HG02885 (cell line): ENCODE data around the gene PRKCZ.

Source experiments
- ATAC-seq: cut with Tn5 transposase; IDR thresholded peaks from one replicate; pipeline ENCODE4 v1.9.1; 2021; ENCODE audit warnings: mild to moderate bottlenecking; ENCODE audit not compliant: unreplicated experiment, poor library complexity

PRKCZ gene

DNA sequence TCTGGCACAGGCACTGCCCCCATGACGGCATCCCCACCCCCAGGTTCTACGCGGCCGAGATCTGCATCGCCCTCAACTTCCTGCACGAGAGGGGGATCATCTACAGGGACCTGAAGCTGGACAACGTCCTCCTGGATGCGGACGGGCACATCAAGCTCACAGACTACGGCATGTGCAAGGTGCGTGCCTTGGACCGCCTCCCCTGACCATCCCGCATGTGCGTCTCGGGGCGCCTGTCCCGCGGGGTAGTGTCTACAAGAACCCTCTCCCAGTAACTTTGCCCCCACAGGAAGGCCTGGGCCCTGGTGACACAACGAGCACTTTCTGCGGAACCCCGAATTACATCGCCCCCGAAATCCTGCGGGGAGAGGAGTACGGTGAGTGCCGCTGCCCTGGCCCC lies 121.8 kb downstream of the PRKCZ start:
- ATAC-seq = no peak

DNA sequence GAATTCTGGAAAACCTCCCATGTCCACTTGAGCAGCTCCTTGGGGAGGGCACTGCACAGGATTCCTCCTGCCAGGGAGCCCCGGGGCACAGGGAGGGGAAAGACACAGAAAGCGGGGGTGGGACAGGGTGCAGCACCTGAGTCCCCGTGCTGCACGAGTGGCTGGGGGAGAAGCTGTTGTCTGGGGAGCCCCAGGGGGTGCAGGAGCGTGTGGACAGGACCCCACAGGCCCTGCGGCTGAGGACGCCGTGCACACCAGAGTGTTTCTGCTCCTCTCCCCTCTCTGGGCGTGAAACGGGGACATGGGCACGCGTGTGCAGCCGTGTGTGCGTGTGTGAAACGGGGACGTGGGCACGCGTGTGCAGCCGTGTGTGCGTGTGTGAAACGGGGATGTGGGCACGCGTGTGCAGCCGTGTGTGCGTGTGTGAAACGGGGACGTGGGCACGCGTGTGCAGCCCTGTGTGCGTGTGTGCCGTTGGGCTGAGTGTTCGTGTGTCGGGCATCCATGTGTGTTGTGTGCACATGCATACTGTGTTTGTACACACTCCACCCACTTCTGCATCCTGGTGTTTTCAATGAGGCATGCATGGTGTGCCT lies 122.4 kb downstream of the PRKCZ start:
- no peak for ATAC-seq

DNA sequence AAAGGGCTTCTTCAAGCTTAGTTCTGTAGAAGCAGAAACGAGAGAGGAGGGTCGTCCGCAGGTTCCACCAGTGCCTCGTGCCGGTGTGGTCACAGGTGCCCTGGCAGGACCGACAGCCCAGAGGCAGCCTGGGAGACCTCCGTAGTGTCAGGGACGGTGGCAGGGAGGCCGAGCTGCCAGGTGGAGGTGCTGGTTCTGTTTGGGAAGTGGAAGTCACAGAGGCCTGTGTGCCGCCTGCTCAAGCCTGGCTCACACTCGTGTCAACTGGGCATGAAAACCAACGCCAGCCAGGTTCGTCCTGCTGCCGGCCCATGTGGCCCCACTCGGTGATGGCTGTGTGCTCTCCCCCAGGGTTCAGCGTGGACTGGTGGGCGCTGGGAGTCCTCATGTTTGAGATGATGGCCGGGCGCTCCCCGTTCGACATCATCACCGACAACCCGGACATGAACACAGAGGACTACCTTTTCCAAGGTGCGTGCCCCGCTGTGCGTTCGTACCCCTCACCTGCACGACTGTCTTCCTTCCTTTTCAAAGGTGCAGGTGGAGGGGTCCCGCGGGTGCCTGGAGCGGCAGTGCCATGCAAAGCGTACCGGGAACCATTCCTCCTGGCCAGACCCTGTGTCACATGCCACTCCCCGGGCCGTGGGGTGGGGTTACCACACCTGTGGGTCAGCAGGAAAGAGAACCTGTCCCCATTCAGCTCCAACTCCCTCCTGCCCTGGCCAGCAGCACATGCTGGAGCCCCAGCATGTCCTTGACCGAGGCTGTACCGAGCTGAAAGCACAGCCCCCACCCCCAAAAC lies 123.5 kb downstream of the PRKCZ start:
- ATAC-seq = no peak

DNA sequence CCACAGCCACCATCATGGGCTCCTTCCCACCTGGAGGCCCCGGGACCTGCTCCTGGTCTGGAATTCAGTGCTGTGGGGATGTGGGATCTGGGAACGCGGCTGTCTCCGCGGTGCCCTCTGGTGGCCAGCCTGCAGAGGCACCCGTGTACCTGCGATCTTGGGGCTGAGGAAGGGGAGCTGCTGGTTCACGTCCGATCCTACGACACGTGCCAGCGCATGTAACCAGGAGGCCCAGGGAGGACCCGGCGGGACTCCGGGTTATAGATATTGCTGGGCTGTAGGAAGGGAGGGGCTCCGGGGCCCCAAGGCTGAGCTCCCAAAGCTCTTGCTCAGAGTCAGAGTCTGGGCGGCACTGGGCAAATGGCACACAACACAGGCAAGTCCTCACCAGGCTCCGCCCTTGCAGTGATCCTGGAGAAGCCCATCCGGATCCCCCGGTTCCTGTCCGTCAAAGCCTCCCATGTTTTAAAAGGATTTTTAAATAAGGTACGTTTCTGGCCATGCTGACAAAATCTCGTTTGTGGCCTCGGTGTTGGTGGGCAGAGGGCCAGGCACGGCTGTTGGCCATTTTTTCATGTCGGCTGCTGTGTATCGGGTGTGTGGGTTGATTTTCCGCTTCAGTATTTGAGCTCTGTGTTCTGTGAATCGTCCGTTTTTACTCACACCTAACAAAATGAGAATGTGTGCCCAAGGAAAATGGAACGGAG lies 124.3 kb downstream of the PRKCZ start:
- ATAC-seq = no peak

DNA sequence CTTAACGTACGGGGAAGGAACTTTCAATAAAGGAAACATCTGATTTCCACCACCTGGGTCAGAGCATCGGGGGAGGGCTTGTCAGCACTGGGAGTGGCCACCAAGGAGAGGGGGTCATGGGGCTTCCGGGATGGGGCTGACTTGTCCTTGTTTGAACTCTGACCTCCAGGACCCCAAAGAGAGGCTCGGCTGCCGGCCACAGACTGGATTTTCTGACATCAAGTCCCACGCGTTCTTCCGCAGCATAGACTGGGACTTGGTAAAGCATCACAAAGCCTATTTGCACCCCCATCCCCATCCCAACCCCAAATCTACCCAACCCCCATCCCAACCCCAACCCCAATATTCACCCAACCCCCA lies 124.8 kb downstream of the PRKCZ start:
- ATAC-seq = no peak

DNA sequence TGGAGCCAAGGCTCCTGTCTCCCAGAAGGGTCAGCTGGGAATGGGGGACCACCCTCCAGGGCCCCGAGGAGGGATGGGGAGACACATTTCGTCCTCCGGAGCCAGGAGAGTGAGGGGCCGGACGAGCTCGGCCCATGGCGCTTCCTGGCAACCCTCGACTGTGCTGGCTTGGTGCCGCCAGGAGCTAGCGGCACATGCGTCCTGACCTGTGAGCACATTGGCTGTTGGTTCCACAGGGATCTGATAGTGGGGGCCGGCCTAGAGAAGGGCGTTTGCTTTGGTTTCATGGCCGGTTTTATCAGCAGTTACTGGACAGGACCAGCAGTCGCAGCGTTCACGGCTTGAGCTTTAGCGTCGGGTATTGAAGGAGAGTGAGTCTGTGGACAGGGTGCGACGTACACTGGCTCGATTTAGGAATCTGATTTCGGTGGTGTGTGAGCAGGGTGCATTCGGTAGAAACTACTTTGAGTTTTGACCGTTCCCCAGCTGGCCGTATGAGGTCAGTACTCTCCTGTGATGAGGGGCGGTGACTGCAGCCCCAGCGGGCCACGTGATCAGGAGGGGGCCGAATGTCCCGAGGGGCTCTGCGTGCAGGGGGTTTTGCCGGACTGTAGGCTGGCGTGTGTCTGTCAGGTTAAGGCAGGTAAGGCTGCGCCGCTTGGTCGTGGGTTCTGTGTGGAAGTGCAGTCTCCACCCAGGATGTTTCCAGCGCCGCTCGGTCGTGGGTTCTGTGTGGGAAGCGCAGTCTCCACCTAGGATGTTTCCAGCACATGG lies 125.7 kb downstream of the PRKCZ start:
- no peak for ATAC-seq

DNA sequence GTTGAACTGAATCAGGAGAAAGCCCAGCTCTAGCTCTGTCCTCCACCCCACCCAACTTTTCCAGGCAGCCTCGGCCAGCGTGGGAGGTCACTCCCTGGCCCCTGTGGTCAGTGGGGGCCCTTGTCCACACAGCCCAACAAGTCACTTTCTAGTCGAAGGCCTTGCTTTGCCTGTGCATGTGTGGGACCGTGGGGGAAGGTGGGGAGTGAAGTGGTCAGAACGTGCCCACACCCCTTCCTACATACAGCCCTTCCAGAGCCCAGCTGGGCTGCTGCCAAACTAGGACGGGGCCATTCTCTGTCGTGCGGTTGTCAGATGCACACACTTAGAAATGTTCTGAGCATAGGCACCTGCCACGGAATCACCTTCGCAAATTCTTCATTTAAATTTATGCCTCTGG lies 126.4 kb downstream of the PRKCZ start:
- no peak for ATAC-seq

DNA sequence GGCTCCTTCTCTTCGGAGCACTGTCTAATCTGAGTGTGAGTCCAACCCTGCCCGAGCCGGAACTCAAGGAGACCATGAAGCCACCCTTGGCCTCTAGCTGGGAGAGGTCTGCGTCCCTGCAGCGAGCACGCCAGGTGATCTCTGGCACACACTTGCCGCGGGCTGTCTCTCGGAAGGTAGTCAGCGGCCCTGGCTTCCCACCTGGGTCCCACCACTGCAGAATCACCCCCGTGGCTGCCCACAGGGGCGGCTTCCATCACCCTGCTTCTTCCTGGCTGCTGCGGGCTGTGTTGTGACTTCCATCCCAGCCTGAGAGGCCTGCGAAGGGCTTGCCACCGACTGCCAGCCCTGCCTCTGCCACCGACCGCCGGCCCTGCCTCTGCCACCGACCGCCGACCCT lies 127.3 kb downstream of the PRKCZ start:
- no peak for ATAC-seq

DNA sequence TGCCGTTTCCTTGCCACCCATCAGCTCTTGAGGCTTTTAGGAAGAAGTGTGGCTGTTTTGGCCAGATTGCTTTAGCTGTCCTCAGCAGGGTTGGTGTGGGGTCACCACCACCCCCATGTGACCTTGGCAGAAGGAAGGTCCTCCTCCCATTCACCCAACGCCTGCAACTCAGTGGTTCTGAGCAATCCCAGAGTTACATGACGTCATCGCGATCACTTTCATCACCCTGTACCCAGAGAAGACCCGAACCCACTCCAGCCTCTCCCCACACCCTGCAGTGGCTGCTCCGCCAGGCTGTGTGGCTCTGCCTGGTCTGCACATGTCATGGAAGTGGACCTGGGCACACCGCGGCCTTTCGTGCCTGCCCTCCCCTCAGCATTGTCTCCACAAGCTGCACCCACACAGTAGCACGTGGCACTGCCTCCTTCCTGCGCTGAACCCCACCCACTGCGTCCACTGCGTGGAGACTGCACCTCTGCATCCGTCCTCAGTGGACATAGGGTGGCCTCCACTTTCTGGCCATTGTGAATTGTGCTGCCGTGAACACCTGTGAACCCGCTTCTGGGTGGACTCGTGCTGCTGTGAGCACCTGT lies 127.8 kb downstream of the PRKCZ start:
- ATAC-seq = no peak

DNA sequence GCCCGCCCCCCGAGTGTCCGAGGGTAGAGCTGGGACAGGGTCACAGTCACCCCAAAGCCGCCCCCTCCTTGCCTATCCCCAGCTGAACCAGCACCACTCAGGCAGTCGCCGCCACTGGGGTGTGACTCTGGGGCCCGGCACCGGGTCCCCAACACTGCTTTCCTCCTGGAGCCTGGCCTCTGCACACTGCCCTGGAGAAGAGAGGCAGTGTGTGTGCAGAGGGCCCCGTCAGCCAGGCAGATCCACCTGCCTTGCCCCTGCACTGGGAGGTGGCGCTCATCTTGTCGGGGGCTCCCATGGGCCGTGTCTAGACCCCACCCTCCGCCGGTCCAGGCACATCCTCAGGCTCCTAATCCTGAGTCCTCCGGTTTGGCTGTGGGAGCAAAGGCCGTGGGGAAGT lies 128.7 kb downstream of the PRKCZ start:
- no peak for ATAC-seq

DNA sequence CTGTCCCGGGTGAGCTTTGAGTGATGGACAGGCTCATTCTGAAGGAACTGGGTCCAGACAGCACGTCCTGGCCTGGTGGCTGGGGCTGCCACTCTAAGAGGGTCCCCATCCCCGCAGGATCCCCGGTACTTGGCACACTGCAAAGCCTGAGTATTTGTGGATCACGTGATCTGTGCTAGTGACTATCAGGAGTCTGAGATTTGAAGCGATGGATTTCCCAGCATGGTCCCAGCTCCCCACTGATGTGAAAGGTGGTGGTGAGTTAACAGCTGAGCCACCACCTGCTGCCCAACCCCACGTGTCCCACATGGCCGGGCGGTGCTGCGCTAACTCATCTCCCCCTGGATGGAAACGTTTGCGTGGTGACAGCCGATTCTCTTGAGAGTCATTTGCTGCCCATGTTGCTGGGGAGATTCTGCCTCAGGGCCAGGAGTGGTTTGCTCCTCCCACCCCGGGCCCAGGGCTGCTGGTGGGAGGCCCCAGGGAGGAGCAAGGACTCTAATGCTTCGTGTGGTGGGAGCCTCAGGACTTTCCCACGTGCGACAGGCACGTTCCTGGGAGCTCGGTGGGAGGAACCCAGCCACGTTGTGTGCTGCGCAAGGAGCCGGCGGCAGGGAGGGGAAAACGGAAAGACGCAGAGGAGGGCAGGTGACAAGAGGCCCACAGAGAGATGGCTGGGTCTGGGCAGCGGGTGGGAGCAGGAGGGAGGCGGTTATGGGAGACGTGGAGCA lies 129.2 kb downstream of the PRKCZ start:
- ATAC-seq = no peak

DNA sequence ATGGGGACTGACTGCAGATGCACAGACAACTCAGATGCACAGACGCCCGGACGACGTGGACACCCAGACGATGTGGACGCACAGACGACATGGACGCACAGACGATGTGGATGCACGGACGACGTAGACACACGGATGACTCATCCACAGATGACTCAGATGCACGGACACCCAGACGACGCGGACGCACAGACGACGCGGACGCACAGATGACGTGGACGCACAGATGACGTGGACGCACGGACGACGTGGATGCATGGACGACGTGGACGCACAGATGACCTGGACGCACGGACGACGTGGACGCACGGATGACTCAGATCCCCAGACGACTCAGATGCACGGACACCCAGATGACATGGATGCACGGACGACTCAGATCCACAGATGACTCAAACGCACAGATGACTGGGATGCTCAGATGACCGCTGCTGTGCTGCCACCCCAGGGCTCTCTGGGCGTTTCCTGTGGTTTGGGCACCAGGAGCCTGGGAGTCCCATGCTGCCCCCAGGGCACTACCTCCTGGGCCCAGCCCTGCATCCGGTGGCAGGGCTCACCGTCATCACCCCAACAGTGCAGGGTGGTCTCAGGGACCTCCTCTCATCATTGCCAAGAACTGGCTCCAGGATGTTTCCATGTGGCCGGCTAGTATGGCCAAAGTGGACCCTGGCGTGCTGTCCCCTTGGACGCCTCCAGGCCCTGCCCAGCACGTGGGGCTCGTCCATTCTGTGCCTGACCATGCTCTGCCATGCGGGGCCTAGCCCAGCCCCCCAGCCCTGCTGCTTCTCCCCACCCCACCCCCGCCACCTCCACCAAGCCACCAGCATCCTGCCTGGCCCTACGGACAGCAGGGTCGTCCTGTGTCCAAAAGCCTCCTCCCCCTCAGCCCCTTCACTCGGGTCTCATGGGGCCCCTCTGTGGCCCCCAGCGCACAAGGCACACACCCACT lies 130.4 kb downstream of the PRKCZ start:
- no peak for ATAC-seq

DNA sequence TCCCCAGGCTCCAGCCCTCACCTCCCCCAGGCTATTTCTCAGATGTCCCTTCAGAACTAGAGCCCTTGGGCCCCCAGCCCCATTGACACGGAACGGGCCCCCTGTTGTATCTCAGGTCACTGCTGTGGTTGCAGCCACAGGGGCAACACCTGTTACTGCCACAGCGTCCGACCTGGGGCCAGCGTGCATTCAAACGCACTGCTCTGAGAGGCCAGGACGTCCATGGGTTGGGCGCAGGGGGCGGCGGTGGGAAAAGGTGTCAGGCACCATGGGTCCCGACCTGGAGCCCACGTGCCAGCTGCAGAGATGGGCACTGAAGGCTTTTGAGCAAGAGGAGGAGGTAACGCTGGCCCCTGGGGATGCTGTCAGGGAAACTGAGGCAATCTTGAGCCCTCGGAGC lies 131.1 kb downstream of the PRKCZ start:
- no peak for ATAC-seq

DNA sequence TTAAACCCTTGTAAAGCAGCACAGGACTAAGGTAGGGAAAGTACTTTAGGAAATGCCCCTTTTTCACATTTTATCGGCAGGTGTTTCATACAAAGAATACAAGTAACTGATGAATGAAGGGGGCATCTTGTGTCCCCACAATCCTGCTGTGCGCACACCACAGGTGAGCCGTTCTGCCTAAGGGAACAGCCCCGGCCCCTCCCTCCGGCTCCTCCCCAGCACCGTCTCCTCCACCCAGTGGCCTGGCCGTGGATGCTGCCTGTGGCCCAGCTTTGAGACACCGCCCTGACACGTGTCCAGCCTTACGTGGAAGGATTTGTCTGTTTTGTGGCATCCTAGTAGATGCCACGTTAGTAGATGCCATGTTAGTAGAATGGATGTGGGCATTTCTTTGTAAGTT lies 131.5 kb downstream of the PRKCZ start:
- ATAC-seq = no peak

DNA sequence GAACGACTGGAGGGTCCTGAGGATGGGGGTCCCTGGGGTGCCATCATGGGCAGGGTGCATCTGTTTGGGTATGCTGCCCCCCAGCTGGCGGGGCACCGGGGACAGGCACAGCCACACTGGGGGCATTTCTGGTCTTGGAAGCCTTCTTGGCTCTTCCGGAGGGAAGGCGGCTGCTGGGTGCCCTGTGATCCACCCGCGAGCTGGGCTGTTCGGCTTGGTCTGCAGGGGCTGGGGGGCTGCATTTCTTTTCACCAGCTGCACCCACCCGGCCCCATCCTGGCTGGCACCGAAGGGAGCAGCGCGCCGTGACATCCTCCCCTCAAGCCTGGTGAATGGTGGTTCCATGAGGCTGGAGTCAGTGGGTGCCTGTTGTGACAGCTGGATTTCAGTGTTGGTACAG lies 132.2 kb downstream of the PRKCZ start:
- ATAC-seq = no peak

DNA sequence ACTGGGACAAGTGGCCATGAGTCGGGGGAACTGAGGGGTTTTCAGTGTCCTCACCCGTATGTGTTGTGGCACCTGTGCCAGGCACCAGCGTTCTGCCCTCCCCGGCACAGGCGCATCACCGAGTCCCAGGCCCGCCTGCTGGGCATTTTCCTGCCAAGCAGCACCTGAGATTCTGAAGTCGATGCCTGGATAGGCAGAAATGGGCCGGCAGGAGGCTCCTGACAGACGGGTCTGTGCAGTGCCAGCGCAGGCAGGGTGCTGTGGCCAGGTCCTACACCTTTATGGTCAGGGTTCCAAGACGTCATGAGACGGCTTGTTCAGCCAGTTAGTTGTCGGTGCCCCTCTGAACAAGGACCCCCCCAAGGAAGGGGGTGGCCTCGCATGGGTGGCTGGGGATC lies 133.7 kb downstream of the PRKCZ start:
- no peak for ATAC-seq

DNA sequence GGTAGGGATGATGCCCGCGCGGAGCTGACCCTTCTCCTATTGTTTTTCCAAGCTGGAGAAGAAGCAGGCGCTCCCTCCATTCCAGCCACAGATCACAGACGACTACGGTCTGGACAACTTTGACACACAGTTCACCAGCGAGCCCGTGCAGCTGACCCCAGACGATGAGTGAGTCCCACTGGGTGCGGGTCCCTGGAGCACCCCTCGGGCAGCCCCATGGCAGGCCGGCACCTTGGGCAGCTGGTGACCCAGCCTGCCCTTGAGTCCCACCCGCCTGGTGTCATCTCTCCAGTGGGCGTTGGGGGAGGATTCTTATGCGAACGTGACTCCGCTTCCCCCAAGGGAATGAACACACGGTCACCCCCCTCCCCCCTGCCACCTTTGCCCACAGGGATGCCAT lies 134.3 kb downstream of the PRKCZ start:
- ATAC-seq = no peak

DNA sequence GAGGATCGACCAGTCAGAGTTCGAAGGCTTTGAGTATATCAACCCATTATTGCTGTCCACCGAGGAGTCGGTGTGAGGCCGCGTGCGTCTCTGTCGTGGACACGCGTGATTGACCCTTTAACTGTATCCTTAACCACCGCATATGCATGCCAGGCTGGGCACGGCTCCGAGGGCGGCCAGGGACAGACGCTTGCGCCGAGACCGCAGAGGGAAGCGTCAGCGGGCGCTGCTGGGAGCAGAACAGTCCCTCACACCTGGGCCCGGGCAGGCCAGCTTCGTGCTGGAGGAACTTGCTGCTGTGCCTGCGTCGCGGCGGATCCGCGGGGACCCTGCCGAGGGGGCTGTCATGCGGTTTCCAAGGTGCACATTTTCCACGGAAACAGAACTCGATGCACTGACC lies 134.7 kb downstream of the PRKCZ start:
- ATAC-seq = no peak
